GM12878 (cell line): ENCODE measurements around the gene TNFSF9. TPM values are rescaled to one million over a fixed set of nuclear protein-coding genes. Genes with fewer than 3 reads are reported as not detected.

Experiments used
- FOS ChIP-seq: IDR thresholded peaks from 3 replicates; pipeline ENCODE4 v1.6.1; 2011; ENCODE audit warnings: borderline replicate concordance; ENCODE audit not compliant: insufficient read length; ENCODE audit errors: extremely low read depth
- JUNB ChIP-seq: IDR thresholded peaks from 2 replicates; pipeline ENCODE4 v1.6.1; 2016; ENCODE audit warnings: antibody characterized with exemption, mild to moderate bottlenecking
- MYB ChIP-seq: fragments of 150-350 bp; IDR thresholded peaks from 2 replicates; pipeline ENCODE4 v1.6.1; 2014; ENCODE audit warnings: mild to moderate bottlenecking, low read depth, low read length, borderline replicate concordance
- RBBP5 ChIP-seq: fragments of 200-600 bp; sonication (generic); conservative IDR thresholded peaks from 2 replicates; pipeline ENCODE4 v1.6.1; 2016
- SREBF2 ChIP-seq: IDR thresholded peaks from 2 replicates; pipeline ENCODE4 v1.6.1; 2012; ENCODE audit warnings: mild to moderate bottlenecking, low read length
- TCF12 ChIP-seq: IDR thresholded peaks from 2 replicates; pipeline ENCODE4 v1.6.1; 2011; ENCODE audit warnings: low read depth, mild to moderate bottlenecking, low read length
- polyA plus RNA-seq, 11 experiments: library from polyadenylated mRNA; depleted of rRNA in 4 of 11; unstranded in 6 of 11; stranded (reverse) in 5 of 11; fragments of >200 nt; fragmentation: Nextera tagmentation in 4 of 11; fragmentation: Illumina TruSeq in 1 of 11; extraction: Ambion mirVana in 4 of 11; extraction: Trizol in 1 of 11; gene quantifications; 1 replicate in 1 of 11; 2 replicates in 10 of 11; pipeline versions ENCODE4 v1.2.1 to v1.2.3, GENCODE V29; 2011 to 2016; ENCODE audit warnings: inconsistent platforms in 2 of 11, missing spikeins in 2 of 11, low read depth in 1 of 11
- total RNA-seq, 4 experiments: library from RNA; depleted of rRNA in 3 of 4; stranded (reverse); fragments of >200 nt in 3 of 4; fragmentation: Illumina TruSeq in 1 of 4; extraction: Trizol in 1 of 4; gene quantifications; 2 replicates each; pipeline versions ENCODE4 v1.2.1 to v1.2.3, GENCODE V29; 2013 to 2021
- TF ChIP-seq, protein P1 (sequence below), 3 experiments: IDR thresholded peaks in 2 of 3; conservative IDR thresholded peaks in 1 of 3; 2 replicates each; pipeline ENCODE4 v1.5.1; 2011; ENCODE audit warnings: low read depth in 3 of 3, low read length in 3 of 3, mild to moderate bottlenecking in 3 of 3, control low read depth in 2 of 3, moderate library complexity in 2 of 3, inconsistent platforms in 1 of 3, mixed read lengths in 1 of 3; ENCODE audit not compliant: control insufficient read depth in 2 of 3, insufficient read depth in 1 of 3; ENCODE audit errors: extremely low read depth in 1 of 3
- TF ChIP-seq, protein P2 (sequence below): fragments of 450-650 bp; IDR thresholded peaks from 2 replicates; pipeline ENCODE4 v1.6.1; 2017; ENCODE audit warnings: mild to moderate bottlenecking, low read depth, inconsistent platforms; ENCODE audit not compliant: poor library complexity, severe bottlenecking
- TF ChIP-seq, protein P3 (sequence below): IDR thresholded peaks from 2 replicates; pipeline ENCODE4 v1.6.1; 2012; ENCODE audit warnings: low read depth, low read length, improper control_type of control experiment
- TF ChIP-seq, protein P4 (sequence below): IDR thresholded peaks from 2 replicates; pipeline ENCODE4 v1.6.1; 2012; ENCODE audit warnings: low read depth, low read length, improper control_type of control experiment
- TF ChIP-seq, protein P5 (sequence below): fragments of 150-350 bp; IDR thresholded peaks from 2 replicates; pipeline ENCODE4 v1.6.1; 2016; ENCODE audit warnings: low read depth, low read length
- TF ChIP-seq, protein P6 (sequence below): fragments of 450-650 bp; IDR thresholded peaks from 2 replicates; pipeline ENCODE4 v1.6.1; 2016; ENCODE audit warnings: mild to moderate bottlenecking, moderate library complexity, borderline replicate concordance
- TF ChIP-seq, protein P7 (sequence below): fragments of 450-650 bp; IDR thresholded peaks from 2 replicates; pipeline ENCODE4 v1.6.1; 2016; ENCODE audit warnings: mild to moderate bottlenecking

The TNFSF9 gene
- total and polyA plus RNA-seq, 10 of the 15 experiments (the other 5 are each of a cell fraction or from before 2014, with no cell fraction given) = 6.2 to 75.3 (median 22.1) TPM

DNA sequence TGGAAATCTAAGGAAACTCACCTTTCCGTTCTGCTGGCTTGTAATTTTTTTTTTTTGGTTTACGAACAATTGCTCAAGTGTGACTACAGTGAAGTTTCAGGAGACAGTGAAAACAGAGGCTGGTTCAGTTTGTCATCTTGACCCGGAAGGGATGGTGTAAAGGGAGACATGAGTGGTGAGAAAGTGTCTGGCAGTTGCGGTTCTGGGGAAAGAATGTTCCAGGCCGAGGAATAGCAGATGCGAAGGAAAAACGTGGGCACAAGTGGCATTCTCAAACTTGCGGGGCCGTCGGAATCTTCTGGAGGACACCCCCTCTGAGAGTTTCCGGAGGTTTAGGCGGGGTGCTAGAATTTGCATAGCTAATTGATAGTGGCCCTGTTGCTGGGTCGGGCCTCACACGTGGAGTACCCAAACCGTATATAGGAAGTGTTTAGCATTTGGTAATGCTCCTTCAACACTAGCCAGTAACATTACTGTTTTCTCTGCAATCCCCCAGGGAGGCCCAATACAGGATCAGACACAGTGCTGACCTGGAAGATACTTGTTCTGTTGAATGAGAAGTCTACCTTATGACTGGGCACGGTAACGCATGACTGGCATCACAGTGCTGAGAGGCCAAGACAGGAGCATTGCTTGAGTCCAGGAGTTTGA is 2.8 kb upstream of the TNFSF9 start (continued):
- TF ChIP-seq, protein P1, sequence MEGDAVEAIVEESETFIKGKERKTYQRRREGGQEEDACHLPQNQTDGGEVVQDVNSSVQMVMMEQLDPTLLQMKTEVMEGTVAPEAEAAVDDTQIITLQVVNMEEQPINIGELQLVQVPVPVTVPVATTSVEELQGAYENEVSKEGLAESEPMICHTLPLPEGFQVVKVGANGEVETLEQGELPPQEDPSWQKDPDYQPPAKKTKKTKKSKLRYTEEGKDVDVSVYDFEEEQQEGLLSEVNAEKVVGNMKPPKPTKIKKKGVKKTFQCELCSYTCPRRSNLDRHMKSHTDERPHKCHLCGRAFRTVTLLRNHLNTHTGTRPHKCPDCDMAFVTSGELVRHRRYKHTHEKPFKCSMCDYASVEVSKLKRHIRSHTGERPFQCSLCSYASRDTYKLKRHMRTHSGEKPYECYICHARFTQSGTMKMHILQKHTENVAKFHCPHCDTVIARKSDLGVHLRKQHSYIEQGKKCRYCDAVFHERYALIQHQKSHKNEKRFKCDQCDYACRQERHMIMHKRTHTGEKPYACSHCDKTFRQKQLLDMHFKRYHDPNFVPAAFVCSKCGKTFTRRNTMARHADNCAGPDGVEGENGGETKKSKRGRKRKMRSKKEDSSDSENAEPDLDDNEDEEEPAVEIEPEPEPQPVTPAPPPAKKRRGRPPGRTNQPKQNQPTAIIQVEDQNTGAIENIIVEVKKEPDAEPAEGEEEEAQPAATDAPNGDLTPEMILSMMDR (IDR thresholded peaks at IDR 0.05 in 2 of 3, conservative IDR thresholded peaks at IDR 0.05 in 1 of 3; ENCODE audit: control insufficient read depth in 2 of 3, extremely low read depth in 1 of 3, insufficient read depth in 1 of 3, low read depth in 3 of 3, low read length in 3 of 3) = no peak
- TF ChIP-seq, protein P2, sequence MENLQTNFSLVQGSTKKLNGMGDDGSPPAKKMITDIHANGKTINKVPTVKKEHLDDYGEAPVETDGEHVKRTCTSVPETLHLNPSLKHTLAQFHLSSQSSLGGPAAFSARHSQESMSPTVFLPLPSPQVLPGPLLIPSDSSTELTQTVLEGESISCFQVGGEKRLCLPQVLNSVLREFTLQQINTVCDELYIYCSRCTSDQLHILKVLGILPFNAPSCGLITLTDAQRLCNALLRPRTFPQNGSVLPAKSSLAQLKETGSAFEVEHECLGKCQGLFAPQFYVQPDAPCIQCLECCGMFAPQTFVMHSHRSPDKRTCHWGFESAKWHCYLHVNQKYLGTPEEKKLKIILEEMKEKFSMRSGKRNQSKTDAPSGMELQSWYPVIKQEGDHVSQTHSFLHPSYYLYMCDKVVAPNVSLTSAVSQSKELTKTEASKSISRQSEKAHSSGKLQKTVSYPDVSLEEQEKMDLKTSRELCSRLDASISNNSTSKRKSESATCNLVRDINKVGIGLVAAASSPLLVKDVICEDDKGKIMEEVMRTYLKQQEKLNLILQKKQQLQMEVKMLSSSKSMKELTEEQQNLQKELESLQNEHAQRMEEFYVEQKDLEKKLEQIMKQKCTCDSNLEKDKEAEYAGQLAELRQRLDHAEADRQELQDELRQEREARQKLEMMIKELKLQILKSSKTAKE = peak; percentile 98
- TF ChIP-seq TCF12 = no peak
- TF ChIP-seq, protein P3, sequence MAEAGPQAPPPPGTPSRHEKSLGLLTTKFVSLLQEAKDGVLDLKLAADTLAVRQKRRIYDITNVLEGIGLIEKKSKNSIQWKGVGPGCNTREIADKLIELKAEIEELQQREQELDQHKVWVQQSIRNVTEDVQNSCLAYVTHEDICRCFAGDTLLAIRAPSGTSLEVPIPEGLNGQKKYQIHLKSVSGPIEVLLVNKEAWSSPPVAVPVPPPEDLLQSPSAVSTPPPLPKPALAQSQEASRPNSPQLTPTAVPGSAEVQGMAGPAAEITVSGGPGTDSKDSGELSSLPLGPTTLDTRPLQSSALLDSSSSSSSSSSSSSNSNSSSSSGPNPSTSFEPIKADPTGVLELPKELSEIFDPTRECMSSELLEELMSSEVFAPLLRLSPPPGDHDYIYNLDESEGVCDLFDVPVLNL = no peak
- TF ChIP-seq, protein P4, sequence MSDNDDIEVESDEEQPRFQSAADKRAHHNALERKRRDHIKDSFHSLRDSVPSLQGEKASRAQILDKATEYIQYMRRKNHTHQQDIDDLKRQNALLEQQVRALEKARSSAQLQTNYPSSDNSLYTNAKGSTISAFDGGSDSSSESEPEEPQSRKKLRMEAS = peak; percentile 92
- TF ChIP-seq, protein P5, sequence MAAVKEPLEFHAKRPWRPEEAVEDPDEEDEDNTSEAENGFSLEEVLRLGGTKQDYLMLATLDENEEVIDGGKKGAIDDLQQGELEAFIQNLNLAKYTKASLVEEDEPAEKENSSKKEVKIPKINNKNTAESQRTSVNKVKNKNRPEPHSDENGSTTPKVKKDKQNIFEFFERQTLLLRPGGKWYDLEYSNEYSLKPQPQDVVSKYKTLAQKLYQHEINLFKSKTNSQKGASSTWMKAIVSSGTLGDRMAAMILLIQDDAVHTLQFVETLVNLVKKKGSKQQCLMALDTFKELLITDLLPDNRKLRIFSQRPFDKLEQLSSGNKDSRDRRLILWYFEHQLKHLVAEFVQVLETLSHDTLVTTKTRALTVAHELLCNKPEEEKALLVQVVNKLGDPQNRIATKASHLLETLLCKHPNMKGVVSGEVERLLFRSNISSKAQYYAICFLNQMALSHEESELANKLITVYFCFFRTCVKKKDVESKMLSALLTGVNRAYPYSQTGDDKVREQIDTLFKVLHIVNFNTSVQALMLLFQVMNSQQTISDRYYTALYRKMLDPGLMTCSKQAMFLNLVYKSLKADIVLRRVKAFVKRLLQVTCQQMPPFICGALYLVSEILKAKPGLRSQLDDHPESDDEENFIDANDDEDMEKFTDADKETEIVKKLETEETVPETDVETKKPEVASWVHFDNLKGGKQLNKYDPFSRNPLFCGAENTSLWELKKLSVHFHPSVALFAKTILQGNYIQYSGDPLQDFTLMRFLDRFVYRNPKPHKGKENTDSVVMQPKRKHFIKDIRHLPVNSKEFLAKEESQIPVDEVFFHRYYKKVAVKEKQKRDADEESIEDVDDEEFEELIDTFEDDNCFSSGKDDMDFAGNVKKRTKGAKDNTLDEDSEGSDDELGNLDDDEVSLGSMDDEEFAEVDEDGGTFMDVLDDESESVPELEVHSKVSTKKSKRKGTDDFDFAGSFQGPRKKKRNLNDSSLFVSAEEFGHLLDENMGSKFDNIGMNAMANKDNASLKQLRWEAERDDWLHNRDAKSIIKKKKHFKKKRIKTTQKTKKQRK = no peak
- peak; percentile 34; the same call in 1 of the 2 replicates for TF ChIP-seq RBBP5
- no peak for TF ChIP-seq SREBF2
- TF ChIP-seq MYB = 0 out of 2 replicates have a peak, but pooled peaks have one; percentile 14
- TF ChIP-seq FOS = no peak
- TF ChIP-seq, protein P6, sequence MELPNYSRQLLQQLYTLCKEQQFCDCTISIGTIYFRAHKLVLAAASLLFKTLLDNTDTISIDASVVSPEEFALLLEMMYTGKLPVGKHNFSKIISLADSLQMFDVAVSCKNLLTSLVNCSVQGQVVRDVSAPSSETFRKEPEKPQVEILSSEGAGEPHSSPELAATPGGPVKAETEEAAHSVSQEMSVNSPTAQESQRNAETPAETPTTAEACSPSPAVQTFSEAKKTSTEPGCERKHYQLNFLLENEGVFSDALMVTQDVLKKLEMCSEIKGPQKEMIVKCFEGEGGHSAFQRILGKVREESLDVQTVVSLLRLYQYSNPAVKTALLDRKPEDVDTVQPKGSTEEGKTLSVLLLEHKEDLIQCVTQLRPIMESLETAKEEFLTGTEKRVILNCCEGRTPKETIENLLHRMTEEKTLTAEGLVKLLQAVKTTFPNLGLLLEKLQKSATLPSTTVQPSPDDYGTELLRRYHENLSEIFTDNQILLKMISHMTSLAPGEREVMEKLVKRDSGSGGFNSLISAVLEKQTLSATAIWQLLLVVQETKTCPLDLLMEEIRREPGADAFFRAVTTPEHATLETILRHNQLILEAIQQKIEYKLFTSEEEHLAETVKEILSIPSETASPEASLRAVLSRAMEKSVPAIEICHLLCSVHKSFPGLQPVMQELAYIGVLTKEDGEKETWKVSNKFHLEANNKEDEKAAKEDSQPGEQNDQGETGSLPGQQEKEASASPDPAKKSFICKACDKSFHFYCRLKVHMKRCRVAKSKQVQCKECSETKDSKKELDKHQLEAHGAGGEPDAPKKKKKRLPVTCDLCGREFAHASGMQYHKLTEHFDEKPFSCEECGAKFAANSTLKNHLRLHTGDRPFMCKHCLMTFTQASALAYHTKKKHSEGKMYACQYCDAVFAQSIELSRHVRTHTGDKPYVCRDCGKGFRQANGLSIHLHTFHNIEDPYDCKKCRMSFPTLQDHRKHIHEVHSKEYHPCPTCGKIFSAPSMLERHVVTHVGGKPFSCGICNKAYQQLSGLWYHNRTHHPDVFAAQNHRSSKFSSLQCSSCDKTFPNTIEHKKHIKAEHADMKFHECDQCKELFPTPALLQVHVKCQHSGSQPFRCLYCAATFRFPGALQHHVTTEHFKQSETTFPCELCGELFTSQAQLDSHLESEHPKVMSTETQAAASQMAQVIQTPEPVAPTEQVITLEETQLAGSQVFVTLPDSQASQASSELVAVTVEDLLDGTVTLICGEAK = peak; percentile 86; the same call in 1 of the 2 replicates
- TF ChIP-seq JUNB = peak; percentile 57
- TF ChIP-seq, protein P7, sequence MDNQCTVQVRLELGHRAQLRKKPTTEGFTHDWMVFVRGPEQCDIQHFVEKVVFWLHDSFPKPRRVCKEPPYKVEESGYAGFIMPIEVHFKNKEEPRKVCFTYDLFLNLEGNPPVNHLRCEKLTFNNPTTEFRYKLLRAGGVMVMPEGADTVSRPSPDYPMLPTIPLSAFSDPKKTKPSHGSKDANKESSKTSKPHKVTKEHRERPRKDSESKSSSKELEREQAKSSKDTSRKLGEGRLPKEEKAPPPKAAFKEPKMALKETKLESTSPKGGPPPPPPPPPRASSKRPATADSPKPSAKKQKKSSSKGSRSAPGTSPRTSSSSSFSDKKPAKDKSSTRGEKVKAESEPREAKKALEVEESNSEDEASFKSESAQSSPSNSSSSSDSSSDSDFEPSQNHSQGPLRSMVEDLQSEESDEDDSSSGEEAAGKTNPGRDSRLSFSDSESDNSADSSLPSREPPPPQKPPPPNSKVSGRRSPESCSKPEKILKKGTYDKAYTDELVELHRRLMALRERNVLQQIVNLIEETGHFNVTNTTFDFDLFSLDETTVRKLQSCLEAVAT = no peak; the same call in 1 of the 2 replicates
